Stimulated activated CD4-positive, alpha-beta T cell treated with anti-CD3 and anti-CD28 coated beads, Interleukin-12 subunit alpha, Interleukin-12 subunit beta, amount 100 ng/mL, for 24 hours (primary cell): ENCODE data around the gene HPSE.
"Not testable (repeated sequence)": the region's sequence is repeated elsewhere in the genome, so short reads cannot be mapped to it uniquely, and the experiment has no call there.

Source experiments
- DNase-seq, 2 experiments: peaks; one replicate each; pipeline ENCODE4 v3.0.0-alpha.2; 2020; ENCODE audit warnings: low read depth in 2 of 2

HPSE gene

DNA sequence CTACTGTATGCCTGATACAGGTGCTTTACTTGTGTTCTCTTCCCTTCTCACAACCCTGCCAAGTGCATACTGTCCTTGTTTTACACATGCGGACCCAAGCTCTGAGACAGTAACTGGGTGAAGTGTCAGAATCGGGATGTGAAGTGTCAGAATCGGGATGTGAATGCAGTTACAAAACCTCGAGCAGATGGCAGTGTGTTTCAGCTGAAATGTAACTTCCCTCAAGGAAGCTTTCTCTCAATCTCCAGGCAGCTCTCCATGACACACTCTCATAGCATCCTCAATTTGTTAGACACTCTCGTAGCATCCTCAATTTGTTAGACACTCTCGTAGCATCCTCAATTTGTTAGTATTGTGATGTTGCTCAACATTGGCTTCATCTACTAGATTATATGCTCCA lies 1.1 kb upstream of the HPSE start:
- no peak for DNase-seq

DNA sequence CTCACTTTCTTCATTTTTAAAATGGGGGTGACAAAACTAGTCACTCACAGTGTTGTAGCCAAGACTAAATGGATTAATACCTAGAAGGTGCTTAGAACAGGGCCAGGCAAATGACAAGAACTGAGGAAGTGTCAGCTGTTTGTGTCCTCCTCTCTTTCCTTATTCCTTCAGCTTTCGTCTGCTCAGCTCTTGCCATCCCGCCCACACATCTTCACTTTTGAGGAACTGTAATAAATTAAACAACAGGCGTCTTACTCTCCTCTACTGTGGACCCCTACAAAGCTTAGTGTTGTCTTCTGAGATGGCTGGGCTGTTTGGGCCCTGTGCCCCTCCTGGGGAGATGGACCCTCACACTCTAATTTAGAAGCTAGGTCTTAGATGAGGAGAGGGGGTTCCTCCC lies 2.7 kb downstream of the HPSE start:
- no peak for DNase-seq

DNA sequence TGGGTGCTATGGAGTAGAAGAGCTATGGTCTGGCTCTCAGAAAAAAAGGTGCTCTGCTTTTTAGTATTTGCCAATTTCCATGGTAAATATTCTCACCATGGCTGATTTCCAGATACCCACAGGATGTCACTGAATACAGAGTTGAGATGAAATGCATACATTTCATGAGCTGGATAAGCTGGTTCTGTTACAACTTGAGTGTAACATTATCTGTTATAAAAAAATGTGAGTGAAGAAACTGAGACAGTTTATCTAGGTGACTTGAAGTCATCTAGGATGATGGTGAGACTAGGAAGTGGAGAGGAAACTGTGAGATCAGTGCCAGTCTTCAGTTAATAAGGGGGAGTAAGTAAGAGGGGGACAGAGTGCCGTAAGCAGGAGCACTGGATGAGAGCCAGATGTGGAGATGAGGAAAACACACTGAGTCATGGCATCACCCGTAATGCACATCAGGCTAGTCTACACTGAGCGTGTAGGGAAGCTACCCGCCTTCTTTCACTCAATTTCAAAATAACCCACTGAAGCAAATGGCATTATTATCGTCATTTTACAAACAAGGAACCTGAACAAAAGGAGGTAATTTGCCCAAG lies 5.0 kb downstream of the HPSE start:
- no peak for DNase-seq

- DNase-seq, result no peak
These were observed 6.0 kb downstream of the HPSE start for GRCh38 chr4:83328521-83329187.

- DNase-seq, result no peak
These were observed 8.1 kb downstream of the HPSE start for GRCh38 chr4:83326546-83326945.

- not testable (repeated sequence) for DNase-seq
These were observed 9.3 kb downstream of the HPSE start for GRCh38 chr4:83325306-83325705.

GRCh38 chr4:83323136-83323535 lies 11.5 kb downstream of the HPSE start:
- DNase-seq, result no peak

DNA sequence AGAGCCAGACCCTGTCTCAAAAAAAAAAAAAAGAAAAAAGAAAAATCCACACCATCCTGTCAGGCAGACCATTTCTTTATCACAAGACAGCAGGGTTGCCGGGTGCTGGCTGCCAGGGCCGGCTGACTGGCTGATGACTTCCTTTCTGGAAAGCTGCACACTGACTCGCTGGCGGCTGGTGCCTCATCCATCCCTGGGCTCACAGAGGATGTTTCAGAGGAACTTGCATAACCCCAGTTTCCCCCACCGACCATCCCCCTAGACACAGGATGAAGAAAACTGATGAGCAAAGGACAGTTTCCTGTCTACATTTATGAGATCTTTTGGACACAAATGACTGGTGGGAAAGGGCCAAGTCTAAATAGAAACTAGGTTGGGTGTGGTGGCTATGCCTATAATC lies 14.1 kb downstream of the HPSE start:
- DNase-seq, result no peak

GRCh38 chr4:83318666-83319065 lies 16.0 kb downstream of the HPSE start:
- DNase-seq, result no peak

DNA sequence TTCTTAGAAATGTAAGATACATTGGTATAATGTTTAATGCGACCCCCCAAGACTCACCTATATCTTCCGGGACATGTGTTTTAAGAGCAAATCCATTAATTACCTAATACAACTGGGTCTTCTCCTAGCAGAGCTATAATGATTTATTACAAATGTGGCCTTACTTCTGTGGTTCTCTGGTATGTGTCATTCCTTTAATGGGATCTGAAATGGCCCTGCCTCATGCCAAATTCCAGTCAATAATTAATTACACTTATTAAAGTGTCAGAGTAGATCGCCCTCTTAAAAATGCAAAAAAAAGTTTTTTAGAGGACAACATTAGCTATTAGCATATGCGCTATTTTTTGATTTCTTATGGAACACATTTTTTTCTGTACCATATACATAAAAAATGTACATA lies 17.0 kb downstream of the HPSE start:
- no peak for DNase-seq

GRCh38 chr4:83316459-83317165 lies 18.0 kb downstream of the HPSE start:
- DNase-seq, result no peak

- DNase-seq, result no peak
These were observed 19.2 kb downstream of the HPSE start for GRCh38 chr4:83315341-83315870.

DNA sequence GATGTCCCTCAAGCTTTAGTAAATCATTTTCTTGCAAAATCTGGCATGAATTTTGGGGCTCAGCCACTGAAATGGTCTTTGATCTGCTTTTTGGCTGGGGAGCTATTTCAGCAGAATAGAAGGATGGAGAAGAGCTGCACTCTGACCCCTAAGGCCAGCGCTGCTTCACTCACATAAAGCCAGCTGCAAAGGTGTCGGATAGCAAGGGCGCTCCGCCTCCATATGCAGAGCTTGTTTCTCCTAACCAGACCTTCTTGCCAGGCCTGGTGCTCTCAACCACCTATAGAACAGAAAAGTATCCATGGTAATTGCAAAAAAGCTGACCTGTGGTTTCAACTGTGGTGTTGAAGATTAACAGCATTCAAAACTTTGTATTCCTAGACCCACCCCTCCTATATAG lies 26.0 kb downstream of the HPSE start:
- DNase-seq, result no peak

- no peak for DNase-seq
These were observed 26.7 kb downstream of the HPSE start for GRCh38 chr4:83307920-83308319.

- DNase-seq, result no peak
These were observed 29.5 kb downstream of the HPSE start for GRCh38 chr4:83305187-83305586.

DNA sequence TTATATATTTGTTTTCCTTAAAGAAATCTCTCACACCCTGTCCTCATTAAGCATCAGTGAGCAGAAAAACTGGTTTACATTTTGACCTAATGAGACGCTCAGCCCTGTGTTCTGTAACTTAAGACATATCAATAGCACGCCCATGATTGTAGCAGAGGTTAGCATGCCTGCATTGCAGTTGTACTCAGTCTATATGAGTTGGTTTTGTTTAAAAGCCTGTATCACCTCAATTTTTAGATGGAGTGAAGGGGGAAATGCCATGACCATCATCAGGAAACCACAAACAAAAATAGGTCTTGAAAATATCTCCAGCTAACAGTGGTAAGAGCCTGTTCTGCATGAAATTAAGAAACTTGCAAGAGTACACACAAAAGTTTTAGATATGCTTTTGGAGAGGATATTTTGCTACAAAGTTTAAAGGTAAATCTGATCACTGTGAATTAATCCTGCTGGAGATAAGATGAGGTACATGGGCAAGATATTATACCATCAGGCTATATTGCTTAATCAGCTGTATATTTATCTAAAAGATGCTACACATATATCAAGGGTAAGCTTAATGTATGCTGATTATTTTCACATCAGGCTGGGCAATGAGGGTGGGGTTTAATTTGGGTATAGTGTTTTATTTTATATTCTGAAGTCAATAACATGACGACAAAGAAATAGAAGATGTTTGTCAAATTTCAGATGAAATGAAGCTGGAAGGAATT lies 36.9 kb downstream of the HPSE start:
- DNase-seq, result no peak

GRCh38 chr4:83293305-83294046 lies 41.2 kb downstream of the HPSE start:
- DNase-seq, result no peak

DNA sequence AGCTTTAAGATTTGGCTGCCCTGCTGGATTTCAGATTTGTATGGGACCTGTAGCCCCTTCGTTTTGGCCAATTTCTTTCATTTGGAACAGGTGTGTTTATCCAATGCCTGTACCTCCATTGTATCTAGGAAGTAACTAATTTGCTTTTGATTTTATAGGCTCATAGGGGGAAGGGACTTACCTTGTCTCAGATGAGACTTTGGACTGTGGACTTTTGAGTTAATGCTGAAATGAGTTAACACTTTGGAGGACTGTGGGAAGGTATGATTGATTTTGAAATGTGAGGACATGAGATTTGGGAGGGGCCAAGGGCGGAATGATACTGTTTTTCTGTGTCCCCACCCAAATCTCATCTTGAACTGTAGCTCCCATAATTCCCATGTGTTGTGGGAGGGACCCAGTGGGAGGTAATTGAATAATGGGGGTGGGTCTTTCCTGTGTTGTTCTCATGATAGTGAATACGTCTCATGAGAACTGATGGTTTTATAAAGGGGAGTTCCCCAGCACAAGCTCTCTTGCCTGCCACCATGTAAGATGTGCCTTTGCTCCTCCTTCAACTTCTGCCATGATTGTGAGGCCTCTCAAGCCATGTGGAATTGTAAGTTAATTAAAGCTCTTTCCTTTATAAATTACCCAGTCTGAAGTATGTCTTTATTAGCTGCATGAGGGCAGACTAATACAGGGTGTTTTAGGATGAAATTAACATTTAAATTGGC lies 44.4 kb downstream of the HPSE start:
- DNase-seq, result not testable (repeated sequence)

DNA sequence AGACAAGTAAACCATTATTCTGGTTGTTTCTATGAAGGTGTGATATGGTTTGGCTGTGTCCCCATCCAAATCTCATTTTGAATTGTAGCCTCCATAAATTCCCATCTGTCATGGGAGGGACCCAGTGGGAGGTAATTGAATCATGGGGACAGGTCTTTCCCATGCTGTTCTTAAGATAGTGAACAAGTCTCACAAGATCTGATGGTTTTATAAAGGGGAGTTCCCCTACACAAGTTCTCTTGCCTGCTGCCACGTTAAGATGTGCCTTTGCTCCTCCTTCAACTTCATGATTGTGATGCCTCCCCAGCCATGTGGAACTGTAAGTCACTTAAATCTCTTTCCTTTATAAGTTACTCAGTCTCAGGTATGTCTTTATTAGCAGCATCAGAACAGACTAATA lies 46.3 kb downstream of the HPSE start:
- DNase-seq, result not testable (repeated sequence)

- DNase-seq, result no peak
These were observed 49.6 kb downstream of the HPSE start for GRCh38 chr4:83285055-83285407.
